B cell (primary cell): ENCODE results near the gene PLCB1. TPM values are rescaled to one million over a fixed set of nuclear protein-coding genes. Genes with fewer than 3 reads are reported as not detected.

Source experiments
- ATAC-seq: fragments of 200-7000 bp; cut with Tn5 transposase; one replicate; pipeline ENCODE4 v1.10.0; 2021; ENCODE audit warnings: low read depth, mild to moderate bottlenecking, moderate number of reproducible peaks, moderate library complexity
- CTCF ChIA-PET: fragments of 350-600 bp; sonication (Branson Sonifier 250); formaldehyde crosslinking; loops from one replicate; lab custom pipeline; 2021; ENCODE audit warnings: antibody characterized with exemption, inconsistent platforms; lab: Charles Lee
- POLR2A ChIA-PET: fragments of 350-600 bp; sonication (Branson Sonifier 250); formaldehyde crosslinking; loops from one replicate; lab custom pipeline; 2021; ENCODE audit warnings: antibody characterized with exemption; lab: Charles Lee
- DNase-seq: peaks from one replicate; pipeline ENCODE4 v3.0.0; 2013
- H2AFZ ChIP-seq: 2 replicates; pipeline ENCODE4 v1.6.1; 2012; ENCODE audit warnings: mild to moderate bottlenecking, low read depth, low read length; ENCODE audit not compliant: insufficient read depth, poor library complexity, severe bottlenecking
- H3K27ac ChIP-seq, 2 donors: 1 replicate in 1 of 2; 2 replicates in 1 of 2; pipeline ENCODE4 v1.5.1; 2012 to 2013; ENCODE audit warnings: low read length in 2 of 2, mild to moderate bottlenecking in 2 of 2, moderate library complexity in 1 of 2
- H3K27me3 ChIP-seq, 4 experiments: fragments of 200-600 bp in 1 of 4; sonication (generic) in 1 of 4; replicated peaks in 1 of 4; 1 replicate in 2 of 4; 2 replicates in 2 of 4; pipeline versions ENCODE4 v1.6.1 to v1.7.0; 2013 to 2016; ENCODE audit warnings: low read length in 3 of 4, mild to moderate bottlenecking in 2 of 4, mixed read lengths in 1 of 4, moderate library complexity in 1 of 4; ENCODE audit not compliant: insufficient read depth in 4 of 4, control insufficient read depth in 3 of 4; ENCODE audit errors: control extremely low read depth in 1 of 4
- H3K36me3 ChIP-seq, 2 experiments: replicated peaks in 1 of 2; 1 replicate in 1 of 2; 2 replicates in 1 of 2; pipeline versions ENCODE4 v1.6.1 to v1.7.1; 2013; ENCODE audit warnings: low read length in 1 of 2; ENCODE audit not compliant: insufficient read depth in 2 of 2, control insufficient read depth in 1 of 2; ENCODE audit errors: control extremely low read depth in 1 of 2, extremely low read depth in 1 of 2
- H3K4me1 ChIP-seq, 2 donors: fragments of 200-600 bp in 1 of 2; sonication (generic) in 1 of 2; 1 replicate in 1 of 2; 2 replicates in 1 of 2; pipeline versions ENCODE4 v1.5.1 to v1.6.1; 2013 to 2017; ENCODE audit warnings: low read length in 2 of 2; ENCODE audit not compliant: control insufficient read depth in 2 of 2, insufficient read depth in 2 of 2
- H3K4me2 ChIP-seq: replicated peaks from 2 replicates; pipeline ENCODE3; 2012; ENCODE audit warnings: mild to moderate bottlenecking, low read depth, low read length; ENCODE audit not compliant: poor library complexity, severe bottlenecking
- H3K4me3 ChIP-seq, 5 experiments: fragments of 200-600 bp in 1 of 5; sonication (generic) in 1 of 5; 1 replicate in 3 of 5; 2 replicates in 2 of 5; pipeline versions ENCODE4 v1.5.1 to v1.7.0; 2011 to 2016; ENCODE audit warnings: low read length in 4 of 5, mild to moderate bottlenecking in 4 of 5, low read depth in 2 of 5, control low read depth in 1 of 5, moderate library complexity in 1 of 5; ENCODE audit not compliant: insufficient read depth in 1 of 5; ENCODE audit errors: control extremely low read depth in 1 of 5, extremely low read depth in 1 of 5
- H3K79me2 ChIP-seq: fragments of 200-600 bp; sonication (generic); one replicate; pipeline ENCODE4 v1.6.0; 2016; ENCODE audit warnings: low read length; ENCODE audit not compliant: control insufficient read depth, insufficient read depth
- H3K9ac ChIP-seq: fragments of 200-600 bp; sonication (generic); 2 replicates; pipeline ENCODE4 v1.6.1; 2017; ENCODE audit warnings: mild to moderate bottlenecking, low read length, moderate library complexity
- H3K9me3 ChIP-seq, 3 donors: one replicate each; pipeline versions ENCODE4 v1.6.1 to v1.7.1; 2013; ENCODE audit warnings: low read length in 2 of 3; ENCODE audit not compliant: control insufficient read depth in 2 of 3, insufficient read depth in 1 of 3; ENCODE audit errors: control extremely low read depth in 1 of 3
- H4K20me1 ChIP-seq: 2 replicates; pipeline ENCODE4 v1.6.0; 2012; ENCODE audit warnings: mild to moderate bottlenecking, low read length; ENCODE audit not compliant: insufficient read depth, control insufficient read depth, poor library complexity, severe bottlenecking
- H3K27ac Mint-ChIP-seq: one replicate; pipeline ENCODE4 v1.8.0; 2021; ENCODE audit warnings: mixed read lengths
- H3K27me3 Mint-ChIP-seq: one replicate; pipeline ENCODE4 v1.8.0; 2021; ENCODE audit warnings: mixed read lengths
- H3K4me1 Mint-ChIP-seq: one replicate; pipeline ENCODE4 v1.8.0; 2021; ENCODE audit warnings: mixed read lengths
- H3K4me3 Mint-ChIP-seq: one replicate; pipeline ENCODE4 v1.8.0; 2021; ENCODE audit warnings: mixed read lengths
- H3K9me3 Mint-ChIP-seq: one replicate; pipeline ENCODE4 v1.8.0; 2022; ENCODE audit warnings: mixed read lengths; ENCODE audit not compliant: insufficient read depth
- EZH2 ChIP-seq: IDR thresholded peaks from 2 replicates; pipeline ENCODE4 v1.6.1; 2012; ENCODE audit warnings: borderline replicate concordance, low read depth, mild to moderate bottlenecking, moderate library complexity, low read length; ENCODE audit not compliant: insufficient read depth, poor library complexity, severe bottlenecking
- WGBS: methylation state at CpG from one replicate; pipeline ENCODE4 v1.1.5; 2013; ENCODE audit warnings: missing lambda C conversion rate; ENCODE audit not compliant: insufficient coverage; 5-methylcytosine and 5-hydroxymethylcytosine counted together
- intact Hi-C: fragments of 100-400 bp; cut with micrococcal nuclease; formaldehyde crosslinking; loops from one replicate; pipeline ENCODE4 v1.10.0; 2022
- polyA plus RNA-seq: library from polyadenylated mRNA; depleted of rRNA; stranded (reverse); fragments of >200 nt; gene quantifications from 2 replicates; pipeline ENCODE4 v1.2.3, GENCODE V29; 2012
- total RNA-seq, 2 donors: library from RNA; stranded (reverse); fragments of 120-200 nt in 1 of 2; gene quantifications; 1 replicate in 1 of 2; 2 replicates in 1 of 2; pipeline versions ENCODE4 v1.2.3 to v1.2.4, GENCODE V29; 2013 to 2022
- TF ChIP-seq, protein P1 (sequence below): fragments of 200-600 bp; IDR thresholded peaks from one replicate; pipeline ENCODE4 v1.8.0; 2022; ENCODE audit warnings: antibody characterized with exemption, mild to moderate bottlenecking

PLCB1 gene
- total and polyA plus RNA-seq, 2 donors (not counting 1 experiment from before 2014, with no cell fraction given): 0.18 to 0.47 TPM

DNA sequence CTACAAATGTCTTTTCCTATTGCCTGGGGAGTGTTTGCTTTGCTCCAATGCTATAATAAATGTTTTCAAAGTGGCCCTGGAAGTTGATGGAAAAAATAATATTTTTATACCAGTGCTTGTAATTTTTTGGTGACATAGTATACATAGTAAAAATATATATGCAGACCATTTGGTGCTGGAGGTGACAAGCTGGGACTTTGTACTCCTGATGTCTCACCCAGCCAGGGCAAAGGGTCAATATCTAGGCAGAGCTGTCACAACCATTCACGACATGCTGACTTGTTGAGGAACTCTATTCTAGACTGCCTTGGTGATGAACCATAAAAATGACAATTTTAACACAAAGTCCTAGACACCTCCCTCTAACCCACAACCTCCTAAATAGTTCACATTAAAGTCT lies 203.0 kb downstream of the PLCB1 start:
- no peaks in the 10 kb centered on the region for H3K9me3 Mint-ChIP-seq
- Histone ChIP-seq H2AFZ (no peak overlapping the region), H3K9me3 (no peaks in the 10 kb centered on the region), H3K4me2 (no peak overlapping the region), H3K27me3 (no peaks in the 10 kb centered on the region), H3K4me3 (no peak overlapping the region), H3K27ac (no peak overlapping the region), H3K4me1 (no peaks in the 10 kb centered on the region), H3K9ac (no peak overlapping the region), H4K20me1 (no peaks in the 10 kb centered on the region), H3K79me2 (no peaks in the 10 kb centered on the region), H3K36me3 (no peaks in the 10 kb centered on the region)
- DNase-seq (no peak), ATAC-seq (no peak)
- CTCF ChIA-PET: no interaction called here
- no peak for TF ChIP-seq EZH2
- intact Hi-C loops: no loop called here
- POLR2A ChIA-PET: no interaction called here
- no peaks in the 10 kb centered on the region for H3K27me3 Mint-ChIP-seq
- no peak overlapping the region for H3K4me3 Mint-ChIP-seq
- 60% methylated on average over 1 of the region's 1 CpG for WGBS
- H3K4me1 Mint-ChIP-seq: no peaks in the 10 kb centered on the region
- H3K27ac Mint-ChIP-seq: no peak overlapping the region

DNA sequence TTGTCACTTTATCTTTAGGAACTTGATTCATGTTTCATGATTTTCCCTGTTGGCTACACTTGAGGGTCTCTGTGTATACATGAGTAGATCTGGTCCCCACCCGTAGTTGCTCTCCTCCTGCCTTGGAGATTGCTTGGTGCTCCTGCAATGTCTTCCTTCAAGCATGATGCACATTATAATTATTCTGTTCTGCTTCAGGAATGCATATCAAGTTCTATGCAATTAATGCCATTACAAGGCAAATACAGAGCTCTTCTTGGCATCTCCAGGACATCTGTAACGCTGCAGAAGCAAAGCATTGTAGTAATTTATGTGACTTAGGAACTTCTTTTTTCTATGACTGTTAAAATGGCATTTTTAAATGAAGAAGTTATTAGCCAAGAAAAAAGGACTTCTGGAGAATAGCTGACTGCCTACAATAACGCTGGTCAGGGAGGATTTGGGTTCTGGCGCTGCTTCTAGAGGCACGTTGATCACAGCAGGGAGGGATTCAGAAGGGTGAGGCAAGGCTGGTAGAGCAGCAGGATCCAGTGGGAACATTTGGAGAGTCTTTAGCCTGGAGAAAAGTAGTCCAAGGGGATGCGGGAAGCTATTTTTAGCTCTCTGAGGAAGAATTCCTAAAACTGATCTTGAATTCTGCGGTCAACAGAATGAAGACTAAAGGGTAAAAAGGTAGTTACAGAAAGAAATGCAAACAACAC lies 203.6 kb downstream of the PLCB1 start:
- no peak for TF ChIP-seq EZH2
- TF ChIP-seq, protein P1, sequence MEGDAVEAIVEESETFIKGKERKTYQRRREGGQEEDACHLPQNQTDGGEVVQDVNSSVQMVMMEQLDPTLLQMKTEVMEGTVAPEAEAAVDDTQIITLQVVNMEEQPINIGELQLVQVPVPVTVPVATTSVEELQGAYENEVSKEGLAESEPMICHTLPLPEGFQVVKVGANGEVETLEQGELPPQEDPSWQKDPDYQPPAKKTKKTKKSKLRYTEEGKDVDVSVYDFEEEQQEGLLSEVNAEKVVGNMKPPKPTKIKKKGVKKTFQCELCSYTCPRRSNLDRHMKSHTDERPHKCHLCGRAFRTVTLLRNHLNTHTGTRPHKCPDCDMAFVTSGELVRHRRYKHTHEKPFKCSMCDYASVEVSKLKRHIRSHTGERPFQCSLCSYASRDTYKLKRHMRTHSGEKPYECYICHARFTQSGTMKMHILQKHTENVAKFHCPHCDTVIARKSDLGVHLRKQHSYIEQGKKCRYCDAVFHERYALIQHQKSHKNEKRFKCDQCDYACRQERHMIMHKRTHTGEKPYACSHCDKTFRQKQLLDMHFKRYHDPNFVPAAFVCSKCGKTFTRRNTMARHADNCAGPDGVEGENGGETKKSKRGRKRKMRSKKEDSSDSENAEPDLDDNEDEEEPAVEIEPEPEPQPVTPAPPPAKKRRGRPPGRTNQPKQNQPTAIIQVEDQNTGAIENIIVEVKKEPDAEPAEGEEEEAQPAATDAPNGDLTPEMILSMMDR: no peak
- Mint-ChIP-seq H3K27me3 (no peaks in the 10 kb centered on the region), H3K27ac (no peak overlapping the region), H3K4me3 (no peak overlapping the region), H3K4me1 (no peaks in the 10 kb centered on the region), H3K9me3 (no peaks in the 10 kb centered on the region)
- CTCF ChIA-PET: no interaction called here
- Histone ChIP-seq H3K36me3 (no peaks in the 10 kb centered on the region), H3K79me2 (no peaks in the 10 kb centered on the region), H3K4me1 (no peaks in the 10 kb centered on the region), H3K9me3 (no peaks in the 10 kb centered on the region), H3K4me2 (no peak overlapping the region), H2AFZ (no peak overlapping the region), H3K27me3 (no peaks in the 10 kb centered on the region), H4K20me1 (no peaks in the 10 kb centered on the region), H3K27ac (no peak overlapping the region), H3K4me3 (no peak overlapping the region), H3K9ac (no peak overlapping the region)
- POLR2A ChIA-PET: no interaction called here
- intact Hi-C loops: no loop called here
- ATAC-seq: no peak
- 98% methylated on average over 3 of the region's 7 CpGs for WGBS
- DNase-seq: no peak
